GM21723 (cell line): Measurements from ENCODE around the gene SDR9C7.
"Not testable (repeated sequence)": the region's sequence is repeated elsewhere in the genome, so short reads cannot be mapped to it uniquely, and the experiment has no call there.

ENCODE experiments used
- ATAC-seq: cut with Tn5 transposase; IDR thresholded peaks from one replicate; pipeline ENCODE4 v1.9.1; 2021; ENCODE audit warnings: mild to moderate bottlenecking, moderate library complexity; ENCODE audit not compliant: unreplicated experiment

Gene SDR9C7

GRCh38 chr12:56954057-56954957 is 20.1 kb upstream of the SDR9C7 start:
- ATAC-seq, result no peak

DNA sequence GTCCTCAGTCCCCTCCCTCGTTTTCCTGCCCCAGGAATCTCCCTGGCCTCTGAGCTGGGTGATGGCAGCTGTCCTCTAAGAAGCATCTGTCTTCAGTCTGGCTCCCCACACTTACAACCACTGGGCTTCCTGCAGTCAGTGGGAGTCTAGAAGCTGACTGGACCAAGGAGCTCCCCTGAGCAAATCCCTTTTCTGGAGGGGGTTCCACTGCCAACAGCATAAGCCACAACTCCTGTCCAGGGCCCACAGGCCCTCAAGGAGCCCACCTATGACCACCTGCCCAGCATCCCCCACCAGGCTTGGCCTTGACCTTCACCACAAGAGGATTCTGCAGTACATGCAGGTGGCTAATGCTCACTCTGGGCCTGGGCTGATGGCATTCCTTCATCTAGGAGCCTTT is 19.1 kb upstream of the SDR9C7 start:
- no peak for ATAC-seq

DNA sequence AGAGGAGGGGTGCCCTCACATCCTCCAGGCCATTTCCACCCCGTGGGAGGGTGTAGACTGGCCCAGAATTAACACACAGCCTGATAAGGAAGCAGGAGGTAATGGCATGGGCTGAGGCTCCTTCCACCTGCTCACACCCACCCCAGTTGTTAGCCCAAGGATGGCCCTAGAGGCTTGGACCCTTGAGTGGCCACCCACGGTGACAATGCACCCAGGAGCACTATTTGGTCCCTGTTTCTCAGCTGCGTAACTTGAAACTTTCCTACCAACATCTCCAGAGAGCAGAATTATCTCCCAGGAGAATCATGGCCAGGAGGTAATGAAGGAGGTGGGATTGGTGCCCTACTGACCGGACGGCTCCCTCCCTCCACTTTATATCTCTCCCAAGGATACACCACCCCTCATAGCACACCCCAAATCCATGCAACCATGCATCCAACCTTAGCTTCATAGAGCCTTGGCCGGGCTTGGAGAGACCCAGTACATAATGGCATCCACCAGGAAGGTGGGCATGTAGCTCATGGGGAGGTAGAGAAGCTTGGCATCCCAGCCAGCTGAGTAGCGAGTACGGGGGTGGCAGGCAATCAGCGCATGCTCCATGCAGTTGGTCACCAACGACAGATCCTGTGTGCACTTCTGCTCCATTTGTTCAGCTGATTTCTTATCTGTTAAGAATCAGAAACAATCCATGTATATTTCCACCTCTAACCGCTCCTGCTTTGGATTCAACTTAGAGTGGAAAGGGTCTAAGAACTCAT is 17.6 kb upstream of the SDR9C7 start:
- no peak for ATAC-seq

- ATAC-seq, result no peak
These were observed 14.7 kb upstream of the SDR9C7 start for GRCh38 chr12:56948881-56949280.

DNA sequence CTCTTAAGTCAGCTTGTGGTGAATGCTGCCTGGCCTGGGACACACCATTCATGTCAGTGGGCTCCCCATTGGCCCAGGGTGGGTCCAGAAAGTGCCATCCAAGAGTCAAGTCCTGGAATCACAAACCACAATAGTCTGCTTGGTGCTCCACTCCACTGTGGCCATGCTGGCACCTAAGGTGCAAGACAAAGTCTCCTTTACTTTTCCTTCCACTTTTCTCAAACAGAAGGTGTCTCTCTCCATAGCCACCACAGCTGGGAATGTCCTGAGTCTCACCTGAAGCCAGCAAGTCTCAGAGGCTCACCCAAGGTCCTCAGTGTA is 14.2 kb upstream of the SDR9C7 start:
- no peak for ATAC-seq

DNA sequence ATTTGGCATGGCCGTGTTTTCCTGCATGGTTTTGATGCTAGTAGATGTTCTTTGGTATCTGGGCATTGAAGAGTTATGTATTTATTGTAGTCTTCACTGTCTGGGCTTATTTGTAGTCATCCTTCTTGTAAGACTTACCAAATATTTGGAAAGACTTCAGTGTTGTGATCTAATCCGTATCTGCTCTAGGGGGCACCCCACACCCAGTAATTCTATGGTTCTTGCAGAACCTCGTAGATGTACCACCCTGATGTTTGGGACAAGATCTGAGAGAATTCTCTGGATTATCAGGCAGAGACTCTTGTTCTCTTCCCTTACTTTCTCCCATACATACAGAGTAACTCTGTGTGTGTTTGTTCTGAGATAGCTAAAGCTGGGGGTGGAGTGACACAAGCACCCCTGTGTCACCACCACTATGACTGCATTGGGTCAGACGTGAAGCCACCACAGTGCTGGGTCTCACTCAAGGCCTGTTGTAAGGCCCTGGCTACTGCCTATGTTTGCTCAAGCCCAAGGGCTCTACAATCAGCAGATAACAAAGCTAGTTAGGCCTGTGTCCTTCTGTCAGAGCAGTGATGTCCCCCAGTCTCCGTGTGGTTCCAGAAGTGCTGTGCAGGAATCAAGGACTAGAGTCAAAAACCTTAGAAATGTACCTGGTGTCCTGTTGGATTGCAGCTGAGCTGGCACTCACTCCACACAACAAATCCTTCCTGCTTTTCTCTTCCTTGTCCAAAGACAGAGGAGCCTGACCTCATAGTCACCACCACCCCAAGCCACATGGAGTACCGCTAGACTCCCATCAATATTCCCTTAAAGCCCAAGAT is 13.6 kb upstream of the SDR9C7 start:
- no peak for ATAC-seq

DNA sequence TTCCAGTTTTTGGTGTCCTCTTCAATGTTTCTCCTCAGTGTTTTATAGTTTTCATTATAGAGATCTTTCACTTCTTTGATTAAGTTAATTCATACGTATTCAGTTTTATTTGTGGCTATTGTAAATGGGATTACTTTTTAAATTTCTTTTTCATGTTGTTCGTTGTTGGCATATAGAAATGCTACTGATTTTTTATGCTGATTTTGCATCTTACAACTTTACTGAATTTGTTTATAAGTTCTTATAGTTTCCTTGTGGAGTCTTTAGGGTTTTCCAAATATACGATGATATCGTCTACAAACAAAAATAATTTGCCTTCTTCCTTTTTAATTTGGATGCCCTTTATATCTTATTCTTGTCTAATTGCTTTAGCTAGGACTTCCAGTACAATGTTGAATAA is 9.7 kb upstream of the SDR9C7 start:
- ATAC-seq, result no peak

DNA sequence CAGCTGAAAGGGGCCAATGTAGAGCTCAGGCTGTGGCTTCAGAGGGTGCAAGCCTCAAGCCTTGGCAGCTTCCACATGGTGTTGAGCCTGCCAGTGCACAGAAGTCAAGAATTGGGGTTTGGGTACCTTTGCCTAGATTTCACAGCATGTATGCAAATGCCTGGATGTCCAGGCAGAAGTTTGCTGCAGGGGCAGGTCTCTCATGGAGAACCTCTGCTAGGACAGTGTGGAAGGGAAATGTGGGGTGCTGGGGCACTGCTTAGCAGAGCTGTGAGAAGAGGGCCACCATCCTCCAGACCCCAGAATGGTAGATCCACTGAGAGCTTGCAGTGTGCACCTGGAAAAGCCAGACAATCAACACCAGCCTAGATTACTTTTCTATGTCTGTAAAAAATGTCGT is 9.2 kb upstream of the SDR9C7 start:
- not testable (repeated sequence) for ATAC-seq

DNA sequence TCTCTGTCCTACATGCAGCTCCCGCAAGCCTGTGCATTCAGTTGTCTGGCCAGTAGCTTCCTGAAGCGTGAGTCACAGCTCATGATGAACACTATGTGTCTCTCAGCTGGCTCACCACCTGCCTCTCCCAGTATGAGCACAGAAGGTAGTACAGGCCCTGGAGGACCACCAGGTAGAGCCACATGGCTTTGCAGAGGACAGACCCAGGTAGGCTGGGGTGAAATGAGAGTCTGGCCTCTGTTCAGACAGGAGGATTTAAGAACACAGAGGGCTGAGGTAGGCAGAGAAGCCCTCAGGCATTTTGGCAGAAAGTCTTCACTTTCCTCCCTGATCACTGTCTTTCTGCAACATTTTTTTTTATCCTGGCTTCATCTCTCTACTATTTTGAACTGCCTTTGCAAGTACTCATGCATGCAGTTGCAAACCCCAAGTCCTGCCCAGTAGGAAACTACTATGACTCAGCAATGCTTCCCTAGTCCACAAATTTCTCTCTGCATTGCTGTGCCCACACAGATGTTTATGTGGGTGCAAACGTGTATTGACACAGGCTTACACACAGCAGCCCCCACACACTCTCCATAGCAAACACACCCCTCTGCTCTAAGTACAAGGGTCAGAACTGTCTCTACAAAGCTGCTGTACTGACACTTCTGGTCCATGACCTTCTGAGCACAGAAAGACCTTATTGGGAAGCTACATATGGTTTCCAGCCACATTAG is 7.2 kb upstream of the SDR9C7 start:
- ATAC-seq, result peak; percentile 81

- not testable (repeated sequence) for ATAC-seq
These were observed 6.7 kb upstream of the SDR9C7 start for GRCh38 chr12:56940942-56941298.

GRCh38 chr12:56935752-56936151 is 1.5 kb upstream of the SDR9C7 start:
- no peak for ATAC-seq

DNA sequence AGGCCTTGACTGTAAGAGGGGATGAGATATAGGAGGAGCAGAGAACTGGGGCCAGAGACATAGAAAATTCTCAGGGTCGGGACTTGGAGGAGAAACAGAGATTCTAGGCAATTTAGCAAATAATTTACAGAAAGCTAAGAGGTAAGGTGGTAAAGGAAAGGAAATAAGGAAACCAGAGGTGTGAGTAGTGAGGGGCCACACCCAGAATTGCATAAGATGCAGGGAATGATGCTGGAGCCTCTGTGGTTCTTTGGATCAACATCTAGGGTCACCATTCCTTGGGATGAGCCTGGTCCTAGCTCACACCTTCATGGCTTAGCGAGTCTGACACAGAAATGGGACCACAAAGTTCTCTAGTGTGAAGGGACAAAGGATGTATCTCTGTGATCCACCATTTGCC is 949 bp upstream of the SDR9C7 start:
- ATAC-seq, result no peak

GRCh38 chr12:56932867-56933266 is 1.3 kb downstream of the SDR9C7 start:
- ATAC-seq, result no peak

GRCh38 chr12:56932146-56932545 is 2.1 kb downstream of the SDR9C7 start:
- no peak for ATAC-seq

GRCh38 chr12:56931474-56931978 is 2.7 kb downstream of the SDR9C7 start:
- no peak for ATAC-seq

GRCh38 chr12:56930241-56930640 is 4.0 kb downstream of the SDR9C7 start:
- no peak for ATAC-seq

DNA sequence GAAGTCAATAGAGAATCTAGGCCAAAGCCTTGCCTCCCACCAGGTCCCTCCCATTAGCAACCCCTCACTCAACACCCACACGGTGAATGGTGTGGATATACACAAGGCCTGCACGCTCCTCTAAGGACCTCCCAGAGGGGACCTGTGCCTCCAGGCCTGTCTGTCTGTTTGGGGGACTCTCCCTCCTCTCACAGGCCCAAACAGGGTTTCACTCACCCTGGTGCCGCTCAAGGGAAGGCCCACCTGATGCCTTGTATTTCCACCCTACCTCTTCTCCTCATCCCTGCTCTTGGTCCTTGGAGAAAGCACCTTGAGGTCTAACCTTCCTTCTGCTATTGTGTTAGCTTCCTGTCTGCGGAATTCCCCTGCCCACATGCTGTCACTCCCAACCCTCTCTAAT is 4.4 kb downstream of the SDR9C7 start:
- no peak for ATAC-seq

- ATAC-seq, result no peak
These were observed 5.9 kb downstream of the SDR9C7 start for GRCh38 chr12:56928262-56928661.

- no peak for ATAC-seq
These were observed 6.9 kb downstream of the SDR9C7 start for GRCh38 chr12:56927281-56927680.

- no peak for ATAC-seq
These were observed 12.2 kb downstream of the SDR9C7 start for GRCh38 chr12:56922031-56922430.

- no peak for ATAC-seq
These were observed 12.9 kb downstream of the SDR9C7 start for GRCh38 chr12:56921346-56921745.
